Neural cell (in vitro differentiated cells): Measurements from ENCODE around the gene HSD17B2. TPM values are rescaled to one million over a fixed set of nuclear protein-coding genes. Genes with fewer than 3 reads are reported as not detected.

ENCODE experiments used
- H2AFZ ChIP-seq: fragments of 200-600, 300-800 bp; sonication (generic), shearing (Covaris generic); 2 replicates; pipeline ENCODE4 v1.6.0; 2014; ENCODE audit warnings: low read depth, mild to moderate bottlenecking, antibody characterized with exemption, low read length, moderate library complexity
- H3F3A ChIP-seq: fragments of 200-600 bp; shearing (Covaris generic); 2 replicates; pipeline ENCODE4 v1.6.1; 2016; ENCODE audit warnings: mild to moderate bottlenecking, moderate library complexity, mixed read lengths, antibody characterized with exemption, low read length; ENCODE audit not compliant: insufficient read depth, poor library complexity, severe bottlenecking
- H3K27ac ChIP-seq: fragments of 200-600, 300-800 bp; sonication (generic), shearing (Covaris generic); 2 replicates; pipeline ENCODE4 v1.5.1; 2014; ENCODE audit warnings: mild to moderate bottlenecking, low read length, moderate library complexity
- H3K27me3 ChIP-seq: fragments of 300-800, 200-600 bp; sonication (generic), shearing (Covaris generic); 2 replicates; pipeline ENCODE4 v1.6.0; 2014; ENCODE audit warnings: mild to moderate bottlenecking, low read depth, low read length, moderate library complexity; ENCODE audit not compliant: insufficient read depth
- H3K36me3 ChIP-seq: fragments of 300-800, 200-600 bp; sonication (generic), shearing (Covaris generic); 2 replicates; pipeline ENCODE4 v1.5.1; 2014; ENCODE audit warnings: mild to moderate bottlenecking, antibody characterized with exemption, low read length, moderate library complexity; ENCODE audit not compliant: insufficient read depth
- H3K4me2 ChIP-seq: fragments of 300-800, 200-600 bp; sonication (generic), shearing (Covaris generic); 2 replicates; pipeline ENCODE4 v1.6.0; 2014; ENCODE audit warnings: mild to moderate bottlenecking, low read length
- H3K4me3 ChIP-seq: fragments of 300-800, 200-600 bp; sonication (generic), shearing (Covaris generic); 2 replicates; pipeline ENCODE4 v1.5.1; 2014; ENCODE audit warnings: mild to moderate bottlenecking, low read length, moderate library complexity
- H3K79me2 ChIP-seq: fragments of 200-600 bp; shearing (Covaris generic); replicated peaks from 2 replicates; pipeline ENCODE4 v1.6.0; 2014; ENCODE audit warnings: mild to moderate bottlenecking, low read length, moderate library complexity; ENCODE audit not compliant: insufficient read depth
- H3K9ac ChIP-seq: fragments of 300-800, 200-600 bp; sonication (generic), shearing (Covaris generic); 2 replicates; pipeline ENCODE4 v1.6.1; 2016; ENCODE audit warnings: mild to moderate bottlenecking, low read length, mixed read lengths
- H3K9me2 ChIP-seq: fragments of 200-600 bp; shearing (Covaris generic); 2 replicates; pipeline ENCODE4 v1.6.1; 2016; ENCODE audit warnings: mild to moderate bottlenecking, low read length, mixed read lengths; ENCODE audit not compliant: insufficient read depth
- H3K9me3 ChIP-seq: fragments of 200-600, 300-800 bp; sonication (generic), shearing (Covaris generic); 2 replicates; pipeline ENCODE4 v1.6.1; 2016; ENCODE audit warnings: mild to moderate bottlenecking, mixed run types, low read length, moderate library complexity, mixed read lengths
- H4K20me1 ChIP-seq: fragments of 200-600 bp; shearing (Covaris generic); 2 replicates; pipeline ENCODE4 v1.6.1; 2016; ENCODE audit warnings: mild to moderate bottlenecking, mixed run types; ENCODE audit not compliant: insufficient read depth
- EP300 ChIP-seq: fragments of 450-650 bp; conservative IDR thresholded peaks from 2 replicates; pipeline ENCODE4 v1.6.1; 2014; ENCODE audit warnings: antibody characterized with exemption, mild to moderate bottlenecking, moderate library complexity; ENCODE audit not compliant: poor library complexity, severe bottlenecking
- EZH2 ChIP-seq: fragments of 200-600, 300-800 bp; shearing (Covaris generic), sonication (generic); IDR thresholded peaks from 2 replicates; pipeline ENCODE4 v1.6.1; 2014; ENCODE audit warnings: antibody characterized with exemption, low read length, borderline replicate concordance, mild to moderate bottlenecking; ENCODE audit not compliant: insufficient read depth, poor library complexity, severe bottlenecking
- MXI1 ChIP-seq: fragments of 450-650 bp; conservative IDR thresholded peaks from 2 replicates; pipeline ENCODE4 v1.6.1; 2014; ENCODE audit warnings: antibody characterized with exemption, mild to moderate bottlenecking; ENCODE audit not compliant: poor library complexity, severe bottlenecking
- POLR2AphosphoS5 ChIP-seq: IDR thresholded peaks from 2 replicates; pipeline ENCODE4 v1.6.1; 2012
- RAD21 ChIP-seq: fragments of 450-650 bp; conservative IDR thresholded peaks from 2 replicates; pipeline ENCODE4 v1.6.1; 2014; ENCODE audit warnings: antibody characterized with exemption, mild to moderate bottlenecking, moderate library complexity
- REST ChIP-seq: IDR thresholded peaks from 2 replicates; pipeline ENCODE4 v1.6.1; 2012; ENCODE audit warnings: borderline replicate concordance
- SMC3 ChIP-seq: fragments of 450-650 bp; conservative IDR thresholded peaks from 2 replicates; pipeline ENCODE4 v1.6.1; 2014; ENCODE audit warnings: antibody characterized with exemption, mild to moderate bottlenecking, moderate library complexity; ENCODE audit not compliant: poor library complexity
- TAF1 ChIP-seq: IDR thresholded peaks from 2 replicates; pipeline ENCODE4 v1.6.1; 2012; ENCODE audit warnings: low read depth
- polyA plus RNA-seq: library from polyadenylated mRNA; depleted of rRNA; stranded (reverse); fragments of >200 nt; gene quantifications from 2 replicates; pipeline ENCODE4 v1.2.3, GENCODE V29; 2014
- TF ChIP-seq, protein P1 (sequence below): fragments of 450-650 bp; IDR thresholded peaks from 2 replicates; pipeline ENCODE4 v1.5.1; 2014; ENCODE audit warnings: antibody characterized with exemption, mild to moderate bottlenecking, moderate library complexity; ENCODE audit not compliant: poor library complexity, severe bottlenecking

The HSD17B2 gene
- polyA plus RNA-seq, 1 donor from 2014 or later: not detected

- Histone ChIP-seq H3K27me3 (no peaks in the 10 kb centered on the region), H3K4me3 (no peak overlapping the region), H2AFZ (no peak overlapping the region), H3K4me2 (no peak overlapping the region), H3K36me3 (no peaks in the 10 kb centered on the region), H3K27ac (no peak overlapping the region), H3K9me3 (no peaks in the 10 kb centered on the region), H3K9me2 (no peaks in the 10 kb centered on the region), H3F3A (no peaks in the 10 kb centered on the region), H3K79me2 (no peaks in the 10 kb centered on the region), H3K9ac (no peak overlapping the region), H4K20me1 (no peaks in the 10 kb centered on the region)
- TF ChIP-seq MXI1 (no peak), RAD21 (no peak), SMC3 (no peak), EP300 (no peak), POLR2AphosphoS5 (no peak), TAF1 (no peak), REST (no peak), EZH2 (no peak)
- TF ChIP-seq, protein P1, sequence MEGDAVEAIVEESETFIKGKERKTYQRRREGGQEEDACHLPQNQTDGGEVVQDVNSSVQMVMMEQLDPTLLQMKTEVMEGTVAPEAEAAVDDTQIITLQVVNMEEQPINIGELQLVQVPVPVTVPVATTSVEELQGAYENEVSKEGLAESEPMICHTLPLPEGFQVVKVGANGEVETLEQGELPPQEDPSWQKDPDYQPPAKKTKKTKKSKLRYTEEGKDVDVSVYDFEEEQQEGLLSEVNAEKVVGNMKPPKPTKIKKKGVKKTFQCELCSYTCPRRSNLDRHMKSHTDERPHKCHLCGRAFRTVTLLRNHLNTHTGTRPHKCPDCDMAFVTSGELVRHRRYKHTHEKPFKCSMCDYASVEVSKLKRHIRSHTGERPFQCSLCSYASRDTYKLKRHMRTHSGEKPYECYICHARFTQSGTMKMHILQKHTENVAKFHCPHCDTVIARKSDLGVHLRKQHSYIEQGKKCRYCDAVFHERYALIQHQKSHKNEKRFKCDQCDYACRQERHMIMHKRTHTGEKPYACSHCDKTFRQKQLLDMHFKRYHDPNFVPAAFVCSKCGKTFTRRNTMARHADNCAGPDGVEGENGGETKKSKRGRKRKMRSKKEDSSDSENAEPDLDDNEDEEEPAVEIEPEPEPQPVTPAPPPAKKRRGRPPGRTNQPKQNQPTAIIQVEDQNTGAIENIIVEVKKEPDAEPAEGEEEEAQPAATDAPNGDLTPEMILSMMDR: no peak
Observed at GRCh38 chr16:82088483-82088882, 53.4 kb downstream of the HSD17B2 start.

DNA sequence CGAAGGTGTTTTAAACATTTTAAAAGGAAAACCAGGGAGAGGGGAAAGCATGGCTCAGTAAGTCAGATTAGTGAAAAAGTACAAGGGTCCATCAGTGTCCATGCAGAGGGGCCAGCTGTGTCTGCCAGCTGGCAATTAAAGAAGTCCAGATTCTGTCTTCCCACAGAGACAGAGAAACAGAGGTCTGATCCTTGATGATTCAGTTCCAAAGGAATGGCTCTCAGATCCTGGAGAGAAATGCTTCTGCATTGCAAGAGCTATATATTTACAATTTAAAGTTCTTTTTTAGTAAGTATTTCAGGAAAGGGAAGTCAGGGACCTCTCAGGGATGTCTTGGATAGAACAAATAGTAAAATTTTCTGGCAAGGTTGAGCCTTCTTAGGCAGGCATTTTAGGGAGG lies 56.2 kb downstream of the HSD17B2 start:
- no peaks in the 10 kb centered on the region for H3F3A ChIP-seq
- H3K27me3 ChIP-seq: no peaks in the 10 kb centered on the region
- H3K9ac ChIP-seq: no peak overlapping the region
- TF ChIP-seq, protein P1: no peak
- TF ChIP-seq POLR2AphosphoS5 (no peak), RAD21 (no peak), REST (no peak), MXI1 (no peak), TAF1 (no peak), EZH2 (no peak), EP300 (no peak), SMC3 (no peak)
- H3K4me2 ChIP-seq: no peak overlapping the region
- H3K9me3 ChIP-seq: no peaks in the 10 kb centered on the region
- H3K9me2 ChIP-seq: no peaks in the 10 kb centered on the region
- H3K4me3 ChIP-seq: no peak overlapping the region
- H3K36me3 ChIP-seq: no peaks in the 10 kb centered on the region
- H3K27ac ChIP-seq: no peak overlapping the region
- H3K79me2 ChIP-seq: no peaks in the 10 kb centered on the region
- H2AFZ ChIP-seq: no peak overlapping the region
- no peaks in the 10 kb centered on the region for H4K20me1 ChIP-seq
